OCI-LY7 (cell line): ENCODE data around the gene MAP4K1.

Experiments used
- EZH2phosphoT487 ChIP-seq: fragments of 200-600 bp; sonication (generic); IDR thresholded peaks from 2 replicates; pipeline ENCODE4 v1.6.1; 2018; ENCODE audit warnings: low read depth, borderline replicate concordance, mild to moderate bottlenecking, mixed run types, antibody characterized with exemption, low read length, moderate library complexity, mixed read lengths
- TF ChIP-seq, protein P1 (sequence below): fragments of 200-600 bp; sonication (generic); conservative IDR thresholded peaks from 2 replicates; pipeline ENCODE4 v1.5.1; 2014; ENCODE audit warnings: mild to moderate bottlenecking, antibody characterized with exemption, low read length, moderate library complexity, mixed read lengths

DNA sequence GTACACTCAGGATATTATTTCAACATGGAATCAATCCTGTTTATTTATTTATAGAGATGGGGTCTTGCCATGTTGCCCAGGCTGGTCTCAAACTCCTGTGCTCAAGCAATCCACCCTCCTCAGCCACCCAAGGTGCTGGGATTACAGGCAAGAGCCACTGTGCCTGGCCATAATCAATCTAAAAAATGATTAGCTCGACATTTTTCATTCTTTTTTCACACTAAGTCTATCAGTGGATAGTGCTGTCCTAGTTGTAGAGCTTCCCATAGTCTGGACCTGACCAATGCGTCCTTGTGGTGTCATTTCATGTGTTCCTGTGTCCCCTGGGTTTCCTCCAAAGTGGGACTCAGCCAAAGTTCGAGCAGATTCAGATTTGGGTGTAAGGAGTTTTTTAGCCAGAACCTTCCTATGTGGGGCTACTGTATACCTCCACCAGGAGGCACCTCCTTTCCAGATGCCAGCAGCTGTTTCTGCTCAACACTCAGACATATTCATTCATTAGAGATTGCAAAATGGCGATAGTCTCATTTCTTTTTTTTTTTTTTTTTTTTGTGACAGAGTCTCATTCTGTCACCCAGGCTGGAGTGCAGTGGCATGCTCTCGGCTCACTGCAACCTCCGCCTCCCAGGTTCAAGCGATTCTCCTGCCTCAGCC, 61.1 kb downstream of the MAP4K1 start:
- TF ChIP-seq, protein P1, sequence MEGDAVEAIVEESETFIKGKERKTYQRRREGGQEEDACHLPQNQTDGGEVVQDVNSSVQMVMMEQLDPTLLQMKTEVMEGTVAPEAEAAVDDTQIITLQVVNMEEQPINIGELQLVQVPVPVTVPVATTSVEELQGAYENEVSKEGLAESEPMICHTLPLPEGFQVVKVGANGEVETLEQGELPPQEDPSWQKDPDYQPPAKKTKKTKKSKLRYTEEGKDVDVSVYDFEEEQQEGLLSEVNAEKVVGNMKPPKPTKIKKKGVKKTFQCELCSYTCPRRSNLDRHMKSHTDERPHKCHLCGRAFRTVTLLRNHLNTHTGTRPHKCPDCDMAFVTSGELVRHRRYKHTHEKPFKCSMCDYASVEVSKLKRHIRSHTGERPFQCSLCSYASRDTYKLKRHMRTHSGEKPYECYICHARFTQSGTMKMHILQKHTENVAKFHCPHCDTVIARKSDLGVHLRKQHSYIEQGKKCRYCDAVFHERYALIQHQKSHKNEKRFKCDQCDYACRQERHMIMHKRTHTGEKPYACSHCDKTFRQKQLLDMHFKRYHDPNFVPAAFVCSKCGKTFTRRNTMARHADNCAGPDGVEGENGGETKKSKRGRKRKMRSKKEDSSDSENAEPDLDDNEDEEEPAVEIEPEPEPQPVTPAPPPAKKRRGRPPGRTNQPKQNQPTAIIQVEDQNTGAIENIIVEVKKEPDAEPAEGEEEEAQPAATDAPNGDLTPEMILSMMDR = peak; percentile 57
- TF ChIP-seq EZH2phosphoT487 = no peak
